Natural killer cell (primary cell): ENCODE measurements around the gene SLC6A11. TPM values are rescaled to one million over a fixed set of nuclear protein-coding genes. Genes with fewer than 3 reads are reported as not detected.

Experiments
- ATAC-seq, 3 donors: fragments of 150-1000 bp in 2 of 3; fragments of 200-7000 bp in 1 of 3; cut with Tn5 transposase; 1 replicate in 1 of 3; 2 replicates in 2 of 3; pipeline ENCODE4 v1.10.0; 2021; ENCODE audit warnings: mild to moderate bottlenecking in 2 of 3, moderate library complexity in 2 of 3
- DNase-seq, 2 donors: peaks; one replicate each; pipeline versions ENCODE4 v3.0.0 to v3.0.0-alpha.2; 2013 to 2021; ENCODE audit warnings: mixed read lengths in 1 of 2
- H3K27ac ChIP-seq: one replicate; pipeline ENCODE4 v1.5.1; 2013; ENCODE audit warnings: mild to moderate bottlenecking, low read length
- H3K27me3 ChIP-seq: one replicate; pipeline ENCODE4 v1.6.1; 2013; ENCODE audit warnings: low read length; ENCODE audit not compliant: control insufficient read depth, insufficient read depth
- H3K36me3 ChIP-seq: one replicate; pipeline ENCODE4 v1.6.1; 2013; ENCODE audit warnings: low read length; ENCODE audit not compliant: control insufficient read depth, insufficient read depth
- H3K4me1 ChIP-seq: one replicate; pipeline ENCODE4 v1.6.1; 2013; ENCODE audit warnings: low read length; ENCODE audit not compliant: control insufficient read depth, insufficient read depth
- H3K4me3 ChIP-seq: one replicate; pipeline ENCODE4 v1.5.1; 2013; ENCODE audit warnings: low read length
- H3K9me3 ChIP-seq: one replicate; pipeline ENCODE4 v1.6.1; 2013; ENCODE audit warnings: low read length; ENCODE audit not compliant: control insufficient read depth, insufficient read depth
- H3K27ac Mint-ChIP-seq, 2 donors: one replicate each; pipeline ENCODE4 v1.8.0; 2022; ENCODE audit warnings: mild to moderate bottlenecking in 2 of 2, mixed read lengths in 2 of 2, moderate library complexity in 1 of 2
- H3K27me3 Mint-ChIP-seq, 2 donors: one replicate each; pipeline ENCODE4 v1.8.0; 2022; ENCODE audit warnings: low read depth in 2 of 2, mixed read lengths in 2 of 2
- H3K36me3 Mint-ChIP-seq: one replicate; pipeline ENCODE4 v1.8.0; 2022; ENCODE audit warnings: mixed read lengths
- H3K4me1 Mint-ChIP-seq, 2 donors: one replicate each; pipeline ENCODE4 v1.8.0; 2022; ENCODE audit warnings: mixed read lengths in 2 of 2
- H3K4me3 Mint-ChIP-seq: one replicate; pipeline ENCODE4 v1.8.0; 2022; ENCODE audit warnings: mild to moderate bottlenecking, moderate library complexity, mixed read lengths
- H3K9me3 Mint-ChIP-seq, 2 donors: one replicate each; pipeline ENCODE4 v1.8.0; 2022; ENCODE audit warnings: mixed read lengths in 2 of 2
- WGBS: methylation state at CpG from one replicate; pipeline ENCODE4 v1.1.7; 2013; ENCODE audit warnings: missing lambda C conversion rate; ENCODE audit not compliant: insufficient coverage; 5-methylcytosine and 5-hydroxymethylcytosine counted together
- intact Hi-C: fragments of 100-400 bp; cut with micrococcal nuclease; formaldehyde crosslinking; loops from one replicate; pipeline ENCODE4 v1.14.2; 2022
- total RNA-seq, 4 donors: library from RNA; stranded (reverse); fragments of 120-200 nt in 1 of 4; gene quantifications; one replicate each; pipeline versions ENCODE4 v1.2.3 to v1.2.4, GENCODE V29; 2013 to 2022
- TF ChIP-seq, protein P1 (sequence below): fragments of 200-600 bp; IDR thresholded peaks from one replicate; pipeline ENCODE4 v1.8.0; 2022; ENCODE audit warnings: antibody characterized with exemption

Gene SLC6A11
- total RNA-seq, 3 donors from 2014 or later (not counting 1 experiment from before 2014, with no cell fraction given), result not detected

DNA sequence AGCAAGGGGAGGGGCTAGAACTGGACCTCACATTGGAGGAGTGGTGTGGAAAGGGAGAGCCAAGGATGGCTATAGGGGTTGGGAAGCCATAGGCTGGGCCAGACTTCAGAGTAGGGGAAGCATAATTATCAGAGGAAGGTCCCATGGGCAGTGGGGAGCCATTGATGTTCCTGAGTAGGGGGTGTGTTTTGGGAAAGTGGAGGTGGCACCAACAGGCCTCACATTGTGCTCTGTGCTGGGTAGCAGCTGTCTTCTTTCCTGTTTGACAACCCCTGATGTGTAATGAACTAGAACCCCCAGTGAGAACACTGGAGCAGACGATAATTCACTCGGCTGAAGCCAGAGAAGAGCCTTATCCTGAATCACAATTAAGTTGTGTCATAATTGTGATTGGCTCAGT is 41.2 kb downstream of the SLC6A11 start:
- no peak for ATAC-seq

DNA sequence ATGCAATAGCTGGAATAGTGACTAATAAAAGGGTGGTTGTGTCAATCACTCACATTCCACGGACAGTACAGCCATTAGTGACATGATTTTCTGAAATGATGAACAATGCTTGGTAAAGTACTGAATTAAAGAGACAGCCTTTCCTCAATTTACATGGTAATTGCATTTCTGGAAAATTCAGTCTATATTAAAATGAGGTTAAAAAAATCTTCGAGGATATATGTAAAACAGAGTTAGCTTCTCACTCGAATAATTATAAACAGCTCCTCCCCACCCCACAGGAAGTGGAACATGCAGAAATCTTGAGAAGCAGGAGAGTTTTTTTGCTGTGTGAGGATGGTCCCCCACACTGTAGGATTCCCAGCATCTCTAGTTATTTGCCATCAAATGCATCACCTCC is 42.1 kb downstream of the SLC6A11 start:
- Histone ChIP-seq H3K27ac (no peak overlapping the region), H3K4me1 (no peaks in the 10 kb centered on the region), H3K4me3 (no peak overlapping the region), H3K36me3 (no peaks in the 10 kb centered on the region), H3K27me3 (no peaks in the 10 kb centered on the region), H3K9me3 (no peaks in the 10 kb centered on the region)
- no peak for ATAC-seq
- H3K36me3 Mint-ChIP-seq, result no peaks in the 10 kb centered on the region
- TF ChIP-seq, protein P1, sequence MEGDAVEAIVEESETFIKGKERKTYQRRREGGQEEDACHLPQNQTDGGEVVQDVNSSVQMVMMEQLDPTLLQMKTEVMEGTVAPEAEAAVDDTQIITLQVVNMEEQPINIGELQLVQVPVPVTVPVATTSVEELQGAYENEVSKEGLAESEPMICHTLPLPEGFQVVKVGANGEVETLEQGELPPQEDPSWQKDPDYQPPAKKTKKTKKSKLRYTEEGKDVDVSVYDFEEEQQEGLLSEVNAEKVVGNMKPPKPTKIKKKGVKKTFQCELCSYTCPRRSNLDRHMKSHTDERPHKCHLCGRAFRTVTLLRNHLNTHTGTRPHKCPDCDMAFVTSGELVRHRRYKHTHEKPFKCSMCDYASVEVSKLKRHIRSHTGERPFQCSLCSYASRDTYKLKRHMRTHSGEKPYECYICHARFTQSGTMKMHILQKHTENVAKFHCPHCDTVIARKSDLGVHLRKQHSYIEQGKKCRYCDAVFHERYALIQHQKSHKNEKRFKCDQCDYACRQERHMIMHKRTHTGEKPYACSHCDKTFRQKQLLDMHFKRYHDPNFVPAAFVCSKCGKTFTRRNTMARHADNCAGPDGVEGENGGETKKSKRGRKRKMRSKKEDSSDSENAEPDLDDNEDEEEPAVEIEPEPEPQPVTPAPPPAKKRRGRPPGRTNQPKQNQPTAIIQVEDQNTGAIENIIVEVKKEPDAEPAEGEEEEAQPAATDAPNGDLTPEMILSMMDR, result no peak
- no peaks in the 10 kb centered on the region for H3K9me3 Mint-ChIP-seq
- H3K4me1 Mint-ChIP-seq, result no peaks in the 10 kb centered on the region
- intact Hi-C loops, result no loop called here
- peaks cover 12 to 14% of the 10 kb centered on the region in 2 donors for H3K27me3 Mint-ChIP-seq
- 75% methylated on average over 1 of the region's 3 CpGs for WGBS
- no peak overlapping the region for H3K4me3 Mint-ChIP-seq
- no peak overlapping the region for H3K27ac Mint-ChIP-seq
- DNase-seq, result no peak

More for the DNA sequence above, 41.2 kb downstream of the SLC6A11 start:
- Histone ChIP-seq H3K9me3 (no peaks in the 10 kb centered on the region), H3K27me3 (no peaks in the 10 kb centered on the region), H3K36me3 (no peaks in the 10 kb centered on the region), H3K4me1 (no peaks in the 10 kb centered on the region), H3K4me3 (no peak overlapping the region), H3K27ac (no peak overlapping the region)
- no peak overlapping the region for H3K27ac Mint-ChIP-seq
- H3K9me3 Mint-ChIP-seq, result no peaks in the 10 kb centered on the region
- 92% methylated on average over 2 of the region's 2 CpGs for WGBS
- no peak for DNase-seq
- peaks cover 12 to 19% of the 10 kb centered on the region in 2 donors for H3K27me3 Mint-ChIP-seq
- H3K36me3 Mint-ChIP-seq, result no peaks in the 10 kb centered on the region
- no peak overlapping the region for H3K4me3 Mint-ChIP-seq
- H3K4me1 Mint-ChIP-seq, result no peaks in the 10 kb centered on the region
- TF ChIP-seq, protein P1, result no peak
- intact Hi-C loops, result no loop called here

DNA sequence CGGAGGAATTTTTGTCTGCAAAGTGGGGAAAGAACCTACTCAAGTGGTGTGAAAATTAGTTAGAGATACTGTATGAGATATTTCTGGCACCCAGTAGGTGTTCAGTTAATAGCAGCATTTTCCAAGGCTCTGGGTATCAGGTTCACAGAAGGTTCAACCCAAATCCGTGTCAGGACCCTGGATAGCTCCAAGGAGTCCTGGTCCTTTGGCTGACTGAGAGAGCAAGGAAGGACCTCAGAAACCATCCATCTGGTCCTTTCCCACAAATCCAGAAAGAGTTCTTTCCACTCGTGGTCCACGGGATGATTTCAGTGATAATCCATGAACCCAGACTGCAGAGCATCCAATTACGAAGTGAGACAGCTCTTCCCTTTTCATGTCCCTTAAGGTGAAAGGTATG is 51.4 kb downstream of the SLC6A11 start:
- H3K27me3 ChIP-seq, result no peaks in the 10 kb centered on the region
- 54% methylated on average over 5 of the region's 5 CpGs for WGBS
- no peaks in the 10 kb centered on the region for H3K4me1 Mint-ChIP-seq
- H3K9me3 ChIP-seq, result no peaks in the 10 kb centered on the region
- no peak overlapping the region for H3K27ac Mint-ChIP-seq
- no peak for DNase-seq
- intact Hi-C loops, result no loop called here
- no peak overlapping the region for H3K4me3 ChIP-seq
- H3K4me1 ChIP-seq, result no peaks in the 10 kb centered on the region
- ATAC-seq, result no peak
- no peaks in the 10 kb centered on the region for H3K36me3 Mint-ChIP-seq
- no peak overlapping the region for H3K27ac ChIP-seq
- H3K36me3 ChIP-seq, result no peaks in the 10 kb centered on the region
- H3K27me3 Mint-ChIP-seq, result peaks cover 6 to 9% of the 10 kb centered on the region in 2 donors
- H3K4me3 Mint-ChIP-seq, result no peak overlapping the region
- no peaks in the 10 kb centered on the region for H3K9me3 Mint-ChIP-seq
- TF ChIP-seq, protein P1, result no peak

DNA sequence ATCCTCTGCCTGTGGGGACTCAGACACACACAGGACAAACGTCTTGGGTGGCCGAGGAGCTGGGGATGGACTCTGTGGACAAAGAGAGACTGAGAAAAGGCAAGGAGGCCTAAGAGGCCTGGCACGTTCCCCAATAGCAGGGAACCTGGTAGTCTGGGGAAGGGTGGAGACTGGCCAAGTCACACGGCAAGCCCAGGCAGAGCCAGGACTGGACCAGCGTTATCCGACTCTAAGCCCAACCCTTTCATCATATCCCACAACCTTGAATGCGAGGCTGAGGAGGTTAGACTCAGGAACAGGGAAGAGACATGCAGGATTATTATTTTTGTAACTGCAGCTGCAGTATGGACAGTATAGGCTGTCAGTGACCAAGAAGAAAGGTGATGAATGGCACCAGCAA is 53.4 kb downstream of the SLC6A11 start:
- H3K4me3 Mint-ChIP-seq, result no peak overlapping the region
- no peaks in the 10 kb centered on the region for H3K36me3 Mint-ChIP-seq
- Histone ChIP-seq H3K4me3 (no peak overlapping the region), H3K9me3 (no peaks in the 10 kb centered on the region), H3K4me1 (no peaks in the 10 kb centered on the region), H3K36me3 (no peaks in the 10 kb centered on the region), H3K27me3 (no peaks in the 10 kb centered on the region), H3K27ac (no peak overlapping the region)
- ATAC-seq, result no peak
- TF ChIP-seq, protein P1, result no peak
- H3K4me1 Mint-ChIP-seq, result no peaks in the 10 kb centered on the region
- H3K27ac Mint-ChIP-seq, result no peak overlapping the region
- intact Hi-C loops, result no loop called here
- 82% methylated on average over 5 of the region's 7 CpGs for WGBS
- no peak for DNase-seq
- H3K9me3 Mint-ChIP-seq, result no peaks in the 10 kb centered on the region
- H3K27me3 Mint-ChIP-seq, result peaks cover 6 to 9% of the 10 kb centered on the region in 2 donors
